Parathyroid adenoma (tissue), 2 donors: ENCODE data around the gene MUC15.

Source experiments
- H2AFZ ChIP-seq: fragments of 300-600 bp; sonication (generic); one replicate; pipeline ENCODE4 v1.7.0; 2017; ENCODE audit warnings: antibody characterized with exemption, mild to moderate bottlenecking
- H3K27ac ChIP-seq: fragments of 300-600 bp; sonication (generic); one replicate; pipeline ENCODE4 v1.7.0; 2017
- H3K27me3 ChIP-seq: fragments of 300-600 bp; sonication (generic); one replicate; pipeline ENCODE4 v1.7.0; 2017; ENCODE audit warnings: low read length; ENCODE audit not compliant: control insufficient read depth, insufficient read depth
- H3K36me3 ChIP-seq: fragments of 300-600 bp; sonication (generic); one replicate; pipeline ENCODE4 v1.7.0; 2017; ENCODE audit warnings: low read length; ENCODE audit not compliant: control insufficient read depth, insufficient read depth
- H3K4me1 ChIP-seq: fragments of 300-600 bp; sonication (generic); one replicate; pipeline ENCODE4 v1.7.0; 2017; ENCODE audit warnings: control low read depth
- H3K4me2 ChIP-seq: fragments of 300-600 bp; sonication (generic); one replicate; pipeline ENCODE4 v1.7.0; 2017; ENCODE audit warnings: low read length
- H3K4me3 ChIP-seq: fragments of 300-600 bp; sonication (generic); one replicate; pipeline ENCODE4 v1.7.0; 2017; ENCODE audit warnings: low read depth, low read length
- H3K79me2 ChIP-seq: fragments of 300-600 bp; sonication (generic); one replicate; pipeline ENCODE4 v1.7.0; 2017; ENCODE audit warnings: control low read depth
- H3K9ac ChIP-seq: fragments of 300-600 bp; sonication (generic); one replicate; pipeline ENCODE4 v1.7.0; 2017; ENCODE audit warnings: mild to moderate bottlenecking
- H3K9me3 ChIP-seq: fragments of 300-600 bp; sonication (generic); one replicate; pipeline ENCODE4 v1.7.0; 2017; ENCODE audit warnings: low read length; ENCODE audit not compliant: control insufficient read depth
- TF ChIP-seq, protein P1 (sequence below): fragments of 300-600 bp; sonication (generic); IDR thresholded peaks from one replicate; pipeline ENCODE4 v1.7.0; 2017; ENCODE audit warnings: antibody characterized with exemption, mild to moderate bottlenecking
- donor health status: primary hyperparathyroidism.

Gene MUC15

GRCh38 chr11:26519469-26519868, 52.6 kb downstream of the MUC15 start:
- Histone ChIP-seq H3K27me3 (no peaks in the 10 kb centered on the region), H3K79me2 (no peaks in the 10 kb centered on the region), H3K9me3 (no peaks in the 10 kb centered on the region), H2AFZ (no peak overlapping the region), H3K4me1 (no peaks in the 10 kb centered on the region), H3K9ac (no peak overlapping the region), H3K4me3 (no peak overlapping the region), H3K27ac (no peak overlapping the region), H3K36me3 (no peaks in the 10 kb centered on the region), H3K4me2 (no peak overlapping the region)
- TF ChIP-seq, protein P1, sequence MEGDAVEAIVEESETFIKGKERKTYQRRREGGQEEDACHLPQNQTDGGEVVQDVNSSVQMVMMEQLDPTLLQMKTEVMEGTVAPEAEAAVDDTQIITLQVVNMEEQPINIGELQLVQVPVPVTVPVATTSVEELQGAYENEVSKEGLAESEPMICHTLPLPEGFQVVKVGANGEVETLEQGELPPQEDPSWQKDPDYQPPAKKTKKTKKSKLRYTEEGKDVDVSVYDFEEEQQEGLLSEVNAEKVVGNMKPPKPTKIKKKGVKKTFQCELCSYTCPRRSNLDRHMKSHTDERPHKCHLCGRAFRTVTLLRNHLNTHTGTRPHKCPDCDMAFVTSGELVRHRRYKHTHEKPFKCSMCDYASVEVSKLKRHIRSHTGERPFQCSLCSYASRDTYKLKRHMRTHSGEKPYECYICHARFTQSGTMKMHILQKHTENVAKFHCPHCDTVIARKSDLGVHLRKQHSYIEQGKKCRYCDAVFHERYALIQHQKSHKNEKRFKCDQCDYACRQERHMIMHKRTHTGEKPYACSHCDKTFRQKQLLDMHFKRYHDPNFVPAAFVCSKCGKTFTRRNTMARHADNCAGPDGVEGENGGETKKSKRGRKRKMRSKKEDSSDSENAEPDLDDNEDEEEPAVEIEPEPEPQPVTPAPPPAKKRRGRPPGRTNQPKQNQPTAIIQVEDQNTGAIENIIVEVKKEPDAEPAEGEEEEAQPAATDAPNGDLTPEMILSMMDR = no peak

DNA sequence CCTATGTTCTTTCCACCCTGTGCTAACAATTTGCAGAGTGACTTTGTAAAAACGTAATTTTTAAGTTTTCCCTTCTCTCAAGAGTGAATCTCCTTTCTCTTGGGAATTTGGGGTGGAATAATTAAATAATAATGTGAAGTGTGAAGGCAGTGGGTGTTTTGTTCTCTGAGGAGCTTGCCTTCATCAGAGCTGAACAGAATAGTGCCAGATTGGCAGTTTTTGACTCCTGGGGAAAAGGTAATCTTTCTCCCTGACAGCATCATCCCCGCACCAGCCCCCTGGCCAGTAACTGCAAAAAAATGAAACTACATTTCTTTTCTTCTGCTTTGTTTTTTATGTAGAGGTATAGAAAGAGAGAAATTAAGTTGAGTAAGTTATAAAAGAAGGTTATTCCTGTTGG, 59.9 kb downstream of the MUC15 start:
- Histone ChIP-seq H3K36me3 (no peaks in the 10 kb centered on the region), H3K9me3 (no peaks in the 10 kb centered on the region), H3K4me2 (no peak overlapping the region), H3K27ac (no peak overlapping the region), H2AFZ (no peak overlapping the region), H3K4me3 (no peak overlapping the region), H3K79me2 (no peaks in the 10 kb centered on the region), H3K4me1 (no peaks in the 10 kb centered on the region), H3K27me3 (no peaks in the 10 kb centered on the region), H3K9ac (no peak overlapping the region)
- TF ChIP-seq, protein P1 = no peak

DNA sequence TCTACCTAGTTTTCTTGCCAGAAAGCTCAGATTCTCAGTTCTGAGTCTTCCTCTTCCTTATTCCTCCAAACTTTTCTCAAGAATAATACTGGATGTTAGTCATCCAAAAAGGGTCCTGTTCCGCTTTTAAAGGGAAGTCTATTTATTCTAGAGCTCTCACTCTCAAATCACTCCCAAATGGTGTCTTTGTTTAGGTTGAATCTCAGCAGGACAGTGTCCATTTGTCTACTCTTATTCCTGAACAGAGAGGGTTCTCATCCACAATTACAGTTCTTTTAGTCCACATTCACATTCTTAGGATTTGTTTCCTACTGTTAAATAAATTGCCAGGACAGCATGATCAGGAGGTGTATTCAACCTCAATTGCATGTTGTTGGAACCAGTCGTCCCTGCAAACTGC, 61.3 kb downstream of the MUC15 start:
- H3K27ac ChIP-seq = no peak overlapping the region
- no peaks in the 10 kb centered on the region for H3K9me3 ChIP-seq
- TF ChIP-seq, protein P1 = no peak
- H3K9ac ChIP-seq = no peak overlapping the region
- H3K4me1 ChIP-seq = no peaks in the 10 kb centered on the region
- H3K4me2 ChIP-seq = no peak overlapping the region
- H2AFZ ChIP-seq = no peak overlapping the region
- H3K36me3 ChIP-seq = no peaks in the 10 kb centered on the region
- H3K4me3 ChIP-seq = no peak overlapping the region
- H3K79me2 ChIP-seq = no peaks in the 10 kb centered on the region
- H3K27me3 ChIP-seq = no peaks in the 10 kb centered on the region

DNA sequence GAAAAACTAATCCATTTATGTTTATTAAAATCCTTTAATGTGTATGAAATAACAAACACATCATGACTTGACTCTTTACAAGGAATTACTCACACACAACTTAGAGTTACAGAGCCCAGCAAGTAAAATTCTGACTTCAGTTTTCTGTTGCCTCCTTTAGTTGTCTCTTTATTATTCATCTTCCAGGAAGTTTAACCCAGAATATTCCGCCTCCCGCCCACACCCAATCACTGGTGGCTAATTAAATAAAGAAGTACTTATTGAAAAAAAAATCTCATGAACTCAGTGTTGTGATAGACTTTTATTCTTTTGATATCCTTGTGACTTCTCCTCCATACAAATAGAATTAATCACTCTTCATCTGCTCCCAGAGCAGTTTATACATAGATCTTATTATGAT, 61.9 kb downstream of the MUC15 start:
- H3K4me3 ChIP-seq = no peak overlapping the region
- TF ChIP-seq, protein P1 = no peak
- no peak overlapping the region for H3K9ac ChIP-seq
- H3K27ac ChIP-seq = no peak overlapping the region
- no peaks in the 10 kb centered on the region for H3K79me2 ChIP-seq
- no peaks in the 10 kb centered on the region for H3K27me3 ChIP-seq
- no peaks in the 10 kb centered on the region for H3K9me3 ChIP-seq
- no peaks in the 10 kb centered on the region for H3K4me1 ChIP-seq
- H3K4me2 ChIP-seq = no peak overlapping the region
- no peak overlapping the region for H2AFZ ChIP-seq
- H3K36me3 ChIP-seq = no peaks in the 10 kb centered on the region
